ENCODE data around the gene KMT2C.

DNA sequence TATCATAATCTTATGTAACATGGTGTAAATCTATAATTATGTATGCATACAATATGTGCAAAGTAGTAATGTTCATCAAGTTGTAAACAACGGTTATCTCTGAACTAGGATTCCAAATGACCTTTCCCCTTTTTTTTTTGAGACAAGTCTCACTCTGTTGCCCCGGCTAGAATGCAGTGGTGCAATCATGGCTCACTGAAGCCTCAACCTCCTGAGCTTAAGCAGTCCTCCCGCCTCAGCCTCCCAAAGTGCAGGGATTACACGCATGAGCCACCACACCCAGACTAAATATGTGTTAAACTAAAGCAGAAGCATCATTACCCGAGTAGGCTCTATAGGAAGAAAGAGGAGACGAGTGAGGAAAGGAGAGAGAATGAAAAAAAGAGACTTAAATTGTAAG, 7.8 kb upstream of the KMT2C start:
- TF ChIP-seq CTCF (conservative IDR thresholded peaks at IDR 0.05; ENCODE audit: low read length) (no peak), EZH2phosphoT487 (IDR thresholded peaks at IDR 0.05; ENCODE audit: borderline replicate concordance) (no peak)

Data from Loucy (cell line).